ENCODE data around the gene SLC22A7.

The SLC22A7 gene

DNA sequence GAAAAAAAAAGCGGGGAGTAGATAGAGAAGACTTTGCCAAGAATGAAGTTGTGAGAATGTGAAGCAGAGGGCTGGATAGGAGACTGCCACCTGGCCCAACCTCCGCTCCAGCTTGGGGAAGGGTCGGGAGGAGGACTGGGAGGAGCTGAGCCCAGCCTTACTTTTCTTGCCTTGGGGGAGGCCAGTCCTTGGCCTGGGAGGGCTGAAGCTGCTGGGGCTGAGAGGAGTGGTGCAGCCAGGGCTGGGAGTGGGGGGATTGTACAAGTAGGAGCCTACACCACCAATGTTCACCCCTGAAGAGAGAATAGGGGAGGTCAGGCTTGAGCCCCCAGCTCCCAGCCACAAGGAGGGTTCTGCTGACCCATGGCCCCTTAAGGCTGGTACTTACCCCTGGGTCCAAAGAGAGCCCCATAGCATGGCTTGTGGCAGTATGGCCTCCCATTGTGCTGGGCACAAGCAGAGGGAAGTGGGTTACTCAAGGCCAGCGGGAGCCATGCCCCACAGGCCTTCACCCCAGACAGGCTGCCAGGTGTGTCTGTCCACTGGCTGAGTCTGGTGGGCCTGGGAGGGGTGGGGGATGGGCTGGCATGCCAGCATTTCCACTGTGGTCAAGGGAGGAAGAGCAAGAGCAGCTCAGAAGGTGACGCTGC, 9.5 kb downstream of the SLC22A7 start:
- TF ChIP-seq, protein P1, sequence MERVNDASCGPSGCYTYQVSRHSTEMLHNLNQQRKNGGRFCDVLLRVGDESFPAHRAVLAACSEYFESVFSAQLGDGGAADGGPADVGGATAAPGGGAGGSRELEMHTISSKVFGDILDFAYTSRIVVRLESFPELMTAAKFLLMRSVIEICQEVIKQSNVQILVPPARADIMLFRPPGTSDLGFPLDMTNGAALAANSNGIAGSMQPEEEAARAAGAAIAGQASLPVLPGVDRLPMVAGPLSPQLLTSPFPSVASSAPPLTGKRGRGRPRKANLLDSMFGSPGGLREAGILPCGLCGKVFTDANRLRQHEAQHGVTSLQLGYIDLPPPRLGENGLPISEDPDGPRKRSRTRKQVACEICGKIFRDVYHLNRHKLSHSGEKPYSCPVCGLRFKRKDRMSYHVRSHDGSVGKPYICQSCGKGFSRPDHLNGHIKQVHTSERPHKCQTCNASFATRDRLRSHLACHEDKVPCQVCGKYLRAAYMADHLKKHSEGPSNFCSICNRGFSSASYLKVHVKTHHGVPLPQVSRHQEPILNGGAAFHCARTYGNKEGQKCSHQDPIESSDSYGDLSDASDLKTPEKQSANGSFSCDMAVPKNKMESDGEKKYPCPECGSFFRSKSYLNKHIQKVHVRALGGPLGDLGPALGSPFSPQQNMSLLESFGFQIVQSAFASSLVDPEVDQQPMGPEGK (CRISPR knock-in tag; IDR thresholded peaks at IDR 0.05; ENCODE audit: borderline replicate concordance): no peak
- TF ChIP-seq ARNTL (CRISPR knock-in tag; IDR thresholded peaks at IDR 0.05; ENCODE audit: borderline replicate concordance, low read depth): no peak
- TF ChIP-seq, protein P2, sequence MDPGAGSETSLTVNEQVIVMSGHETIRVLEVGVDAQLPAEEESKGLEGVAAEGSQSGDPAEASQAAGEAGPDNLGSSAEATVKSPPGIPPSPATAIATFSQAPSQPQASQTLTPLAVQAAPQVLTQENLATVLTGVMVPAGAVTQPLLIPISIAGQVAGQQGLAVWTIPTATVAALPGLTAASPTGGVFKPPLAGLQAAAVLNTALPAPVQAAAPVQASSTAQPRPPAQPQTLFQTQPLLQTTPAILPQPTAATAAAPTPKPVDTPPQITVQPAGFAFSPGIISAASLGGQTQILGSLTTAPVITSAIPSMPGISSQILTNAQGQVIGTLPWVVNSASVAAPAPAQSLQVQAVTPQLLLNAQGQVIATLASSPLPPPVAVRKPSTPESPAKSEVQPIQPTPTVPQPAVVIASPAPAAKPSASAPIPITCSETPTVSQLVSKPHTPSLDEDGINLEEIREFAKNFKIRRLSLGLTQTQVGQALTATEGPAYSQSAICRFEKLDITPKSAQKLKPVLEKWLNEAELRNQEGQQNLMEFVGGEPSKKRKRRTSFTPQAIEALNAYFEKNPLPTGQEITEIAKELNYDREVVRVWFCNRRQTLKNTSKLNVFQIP (CRISPR knock-in tag; IDR thresholded peaks at IDR 0.05; ENCODE audit: borderline replicate concordance, low read depth): no peak
- TF ChIP-seq ZC3H10 (CRISPR knock-in tag; IDR thresholded peaks at IDR 0.05): no peak
- no peak for TF ChIP-seq ZNF70 (CRISPR knock-in tag; IDR thresholded peaks at IDR 0.05)
- TF ChIP-seq ZFP3 (CRISPR knock-in tag; IDR thresholded peaks at IDR 0.05): no peak
- TF ChIP-seq RARB (CRISPR knock-in tag; IDR thresholded peaks at IDR 0.05): no peak
- TF ChIP-seq, protein P3, sequence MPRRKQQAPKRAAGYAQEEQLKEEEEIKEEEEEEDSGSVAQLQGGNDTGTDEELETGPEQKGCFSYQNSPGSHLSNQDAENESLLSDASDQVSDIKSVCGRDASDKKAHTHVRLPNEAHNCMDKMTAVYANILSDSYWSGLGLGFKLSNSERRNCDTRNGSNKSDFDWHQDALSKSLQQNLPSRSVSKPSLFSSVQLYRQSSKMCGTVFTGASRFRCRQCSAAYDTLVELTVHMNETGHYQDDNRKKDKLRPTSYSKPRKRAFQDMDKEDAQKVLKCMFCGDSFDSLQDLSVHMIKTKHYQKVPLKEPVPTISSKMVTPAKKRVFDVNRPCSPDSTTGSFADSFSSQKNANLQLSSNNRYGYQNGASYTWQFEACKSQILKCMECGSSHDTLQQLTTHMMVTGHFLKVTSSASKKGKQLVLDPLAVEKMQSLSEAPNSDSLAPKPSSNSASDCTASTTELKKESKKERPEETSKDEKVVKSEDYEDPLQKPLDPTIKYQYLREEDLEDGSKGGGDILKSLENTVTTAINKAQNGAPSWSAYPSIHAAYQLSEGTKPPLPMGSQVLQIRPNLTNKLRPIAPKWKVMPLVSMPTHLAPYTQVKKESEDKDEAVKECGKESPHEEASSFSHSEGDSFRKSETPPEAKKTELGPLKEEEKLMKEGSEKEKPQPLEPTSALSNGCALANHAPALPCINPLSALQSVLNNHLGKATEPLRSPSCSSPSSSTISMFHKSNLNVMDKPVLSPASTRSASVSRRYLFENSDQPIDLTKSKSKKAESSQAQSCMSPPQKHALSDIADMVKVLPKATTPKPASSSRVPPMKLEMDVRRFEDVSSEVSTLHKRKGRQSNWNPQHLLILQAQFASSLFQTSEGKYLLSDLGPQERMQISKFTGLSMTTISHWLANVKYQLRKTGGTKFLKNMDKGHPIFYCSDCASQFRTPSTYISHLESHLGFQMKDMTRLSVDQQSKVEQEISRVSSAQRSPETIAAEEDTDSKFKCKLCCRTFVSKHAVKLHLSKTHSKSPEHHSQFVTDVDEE (CRISPR knock-in tag; IDR thresholded peaks at IDR 0.05): no peak
- TF ChIP-seq ESRRG (CRISPR knock-in tag; IDR thresholded peaks at IDR 0.05): no peak
- TF ChIP-seq CSDC2 (CRISPR knock-in tag; IDR thresholded peaks at IDR 0.05): no peak
- TF ChIP-seq ZNF8 (CRISPR knock-in tag; IDR thresholded peaks at IDR 0.05): no peak
- no peak for TF ChIP-seq ISL1 (CRISPR knock-in tag; IDR thresholded peaks at IDR 0.05)
- TF ChIP-seq TOX (CRISPR knock-in tag; IDR thresholded peaks at IDR 0.05; ENCODE audit: borderline replicate concordance): no peak
- no peak for TF ChIP-seq GLIS3 (CRISPR knock-in tag; IDR thresholded peaks at IDR 0.05)
- TF ChIP-seq, protein P4, sequence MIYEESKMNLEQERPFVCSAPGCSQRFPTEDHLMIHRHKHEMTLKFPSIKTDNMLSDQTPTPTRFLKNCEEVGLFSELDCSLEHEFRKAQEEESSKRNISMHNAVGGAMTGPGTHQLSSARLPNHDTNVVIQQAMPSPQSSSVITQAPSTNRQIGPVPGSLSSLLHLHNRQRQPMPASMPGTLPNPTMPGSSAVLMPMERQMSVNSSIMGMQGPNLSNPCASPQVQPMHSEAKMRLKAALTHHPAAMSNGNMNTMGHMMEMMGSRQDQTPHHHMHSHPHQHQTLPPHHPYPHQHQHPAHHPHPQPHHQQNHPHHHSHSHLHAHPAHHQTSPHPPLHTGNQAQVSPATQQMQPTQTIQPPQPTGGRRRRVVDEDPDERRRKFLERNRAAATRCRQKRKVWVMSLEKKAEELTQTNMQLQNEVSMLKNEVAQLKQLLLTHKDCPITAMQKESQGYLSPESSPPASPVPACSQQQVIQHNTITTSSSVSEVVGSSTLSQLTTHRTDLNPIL (CRISPR knock-in tag; IDR thresholded peaks at IDR 0.05; ENCODE audit: low read depth): no peak
- TF ChIP-seq OSR1 (CRISPR knock-in tag; IDR thresholded peaks at IDR 0.05): no peak
- no peak for TF ChIP-seq ZFP30 (CRISPR knock-in tag; IDR thresholded peaks at IDR 0.05)
- TF ChIP-seq ZNF565 (CRISPR knock-in tag; conservative IDR thresholded peaks at IDR 0.05; ENCODE audit: low read depth): no peak
- ATAC-seq: no peak

DNA sequence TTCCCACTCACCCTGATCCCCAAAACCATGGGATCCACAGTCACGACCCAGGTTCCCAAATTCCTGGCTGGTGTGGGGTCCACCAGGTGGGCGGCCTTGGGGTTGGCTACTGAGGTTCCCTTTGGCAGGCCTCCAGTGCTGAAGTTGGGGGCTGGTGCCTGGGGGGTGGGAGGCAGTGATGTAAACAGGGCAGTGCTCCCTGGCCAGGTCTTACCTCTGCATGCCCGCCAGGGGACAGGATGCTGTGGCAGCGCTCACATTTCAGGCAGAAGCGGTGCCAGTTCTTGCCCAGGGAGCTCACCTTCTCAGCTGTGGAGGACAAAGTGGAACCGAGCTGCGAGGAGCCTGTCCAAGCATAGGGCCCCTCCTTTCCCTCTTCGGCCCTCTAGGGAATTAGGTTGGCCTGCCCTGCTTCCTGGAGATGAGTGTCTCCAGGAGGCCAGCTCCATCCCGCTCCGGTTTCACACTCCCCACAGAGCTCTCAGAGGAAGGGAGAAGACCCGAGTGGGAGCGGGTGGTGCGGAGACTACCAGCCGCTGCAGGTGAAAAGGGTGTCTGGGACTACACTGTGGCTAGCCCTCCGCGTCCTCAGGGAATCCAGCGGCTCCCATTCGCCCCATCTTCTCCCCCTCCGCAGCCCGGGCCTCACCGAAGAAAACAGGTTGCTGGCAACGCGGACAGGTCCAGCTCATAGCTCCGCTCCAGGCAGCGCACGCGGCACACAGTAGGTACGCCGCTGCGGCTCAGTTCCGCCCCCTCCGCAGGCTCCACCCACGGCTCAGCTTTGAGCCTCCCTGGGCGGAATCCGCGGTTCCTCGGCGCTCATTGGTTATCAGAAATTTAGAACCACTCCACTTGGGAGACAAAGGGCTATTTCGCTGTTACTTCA, 10.3 kb downstream of the SLC22A7 start, which contains the start of gene CRIP3:
Gene CRIP3 (minus strand): TSS at position 726 of the 889 bp plus-strand sequence. CDS start 34 bp downstream, at position 692.
- TF ChIP-seq ZFP3 (CRISPR knock-in tag; IDR thresholded peaks at IDR 0.05) (no peak), ZC3H10 (CRISPR knock-in tag; IDR thresholded peaks at IDR 0.05) (no peak), ISL1 (CRISPR knock-in tag; IDR thresholded peaks at IDR 0.05) (no peak), ZNF8 (CRISPR knock-in tag; IDR thresholded peaks at IDR 0.05) (no peak), BACH2 (CRISPR knock-in tag; IDR thresholded peaks at IDR 0.05; ENCODE audit: borderline replicate concordance) (no peak), PPARA (CRISPR knock-in tag; IDR thresholded peaks at IDR 0.05; ENCODE audit: borderline replicate concordance) (no peak), RARB (CRISPR knock-in tag; IDR thresholded peaks at IDR 0.05) (no peak), ZNF565 (CRISPR knock-in tag; conservative IDR thresholded peaks at IDR 0.05; ENCODE audit: low read depth) (no peak), ARNTL (CRISPR knock-in tag; IDR thresholded peaks at IDR 0.05; ENCODE audit: borderline replicate concordance, low read depth) (no peak), OSR1 (CRISPR knock-in tag; IDR thresholded peaks at IDR 0.05) (no peak), TOX (CRISPR knock-in tag; IDR thresholded peaks at IDR 0.05; ENCODE audit: borderline replicate concordance) (no peak)
- TF ChIP-seq, protein P3 (CRISPR knock-in tag; IDR thresholded peaks at IDR 0.05): no peak
- TF ChIP-seq, protein P4 (CRISPR knock-in tag; IDR thresholded peaks at IDR 0.05; ENCODE audit: low read depth): no peak
- TF ChIP-seq, protein P2 (CRISPR knock-in tag; IDR thresholded peaks at IDR 0.05; ENCODE audit: borderline replicate concordance, low read depth): no peak
- TF ChIP-seq, protein P1 (CRISPR knock-in tag; IDR thresholded peaks at IDR 0.05; ENCODE audit: borderline replicate concordance): no peak
- ATAC-seq: no peak

Measured in SK-N-SH treated with all-trans-retinoic acid at 6 μM for 48 hours (cell line).